GM21381 (cell line): ENCODE measurements around the gene RD3L.
"Not testable (repeated sequence)": the region's sequence is repeated elsewhere in the genome, so short reads cannot be mapped to it uniquely, and the experiment has no call there.

Experiments used
- ATAC-seq: cut with Tn5 transposase; IDR thresholded peaks from one replicate; pipeline ENCODE4 v1.9.1; 2021; ENCODE audit warnings: mild to moderate bottlenecking, moderate library complexity; ENCODE audit not compliant: unreplicated experiment

Gene RD3L

GRCh38 chr14:103928011-103928890 is 14.1 kb downstream of the RD3L start, which contains the start of gene TDRD9:
TDRD9 (plus strand) TSS chr14:103928456; CDS start chr14:103928510, 54 bp downstream.
- no peak for ATAC-seq

GRCh38 chr14:103927566-103927965 is 14.8 kb downstream of the RD3L start:
- ATAC-seq, result no peak

GRCh38 chr14:103925316-103925715 is 17.0 kb downstream of the RD3L start:
- ATAC-seq, result no peak

GRCh38 chr14:103923863-103924262 is 18.5 kb downstream of the RD3L start:
- ATAC-seq, result no peak

GRCh38 chr14:103921855-103922200 is 20.5 kb downstream of the RD3L start:
- ATAC-seq, result not testable (repeated sequence)

GRCh38 chr14:103920981-103921854 is 21.1 kb downstream of the RD3L start:
- peak; percentile 97 for ATAC-seq

- ATAC-seq, result no peak
Measured at GRCh38 chr14:103916636-103917262, 25.6 kb downstream of the RD3L start.

- no peak for ATAC-seq
Measured at GRCh38 chr14:103915616-103916015, 26.7 kb downstream of the RD3L start.

GRCh38 chr14:103910984-103911383 is 31.3 kb downstream of the RD3L start:
- no peak for ATAC-seq

- no peak for ATAC-seq
Measured at GRCh38 chr14:103910262-103910935, 31.9 kb downstream of the RD3L start.

- ATAC-seq, result no peak
Measured at GRCh38 chr14:103909531-103910261, 32.6 kb downstream of the RD3L start.

- ATAC-seq, result no peak
Measured at GRCh38 chr14:103908580-103908979, 33.7 kb downstream of the RD3L start.

GRCh38 chr14:103905842-103906456 is 36.4 kb downstream of the RD3L start:
- ATAC-seq, result no peak

GRCh38 chr14:103904493-103905107 is 37.7 kb downstream of the RD3L start:
- no peak for ATAC-seq

- no peak for ATAC-seq
Measured at GRCh38 chr14:103899833-103900232, 42.5 kb downstream of the RD3L start.

GRCh38 chr14:103899316-103899715 is 43.0 kb downstream of the RD3L start:
- no peak for ATAC-seq

GRCh38 chr14:103898711-103899110 is 43.6 kb downstream of the RD3L start:
- no peak for ATAC-seq

GRCh38 chr14:103898204-103898603 is 44.1 kb downstream of the RD3L start:
- ATAC-seq, result no peak
